ENCODE measurements around the gene DNAJC25. TPM values are rescaled to one million over a fixed set of nuclear protein-coding genes. Genes with fewer than 3 reads are reported as not detected.

The DNAJC25 gene
- total and polyA plus RNA-seq, 2 of the 13 experiments (the other 11 are each of a cell fraction or from before 2014, with no cell fraction given), result 5.7 to 10.2 TPM

GRCh38 chr9:111631214-111631971 lies at the start of gene DNAJC25 (continued):
- no peak for TF ChIP-seq CCAR2 (optimal IDR thresholded peaks at IDR 0.05; ENCODE audit: low read depth, low read length)
- no peak for TF ChIP-seq ZNF546 (CRISPR knock-in tag; conservative IDR thresholded peaks at IDR 0.05)
- peak; percentile 73; the same call in 1 of the 2 replicates for TF ChIP-seq THRA (CRISPR knock-in tag; IDR thresholded peaks at IDR 0.05; ENCODE audit: borderline replicate concordance)
- no peak for TF ChIP-seq ELF4 (CRISPR knock-in tag; IDR thresholded peaks at IDR 0.05; ENCODE audit: borderline replicate concordance)
- no peak for TF ChIP-seq TFE3 (CRISPR knock-in tag; IDR thresholded peaks at IDR 0.05)
- peak; percentile 75; the same call in 1 of the 2 replicates for TF ChIP-seq ZNF343 (CRISPR knock-in tag; IDR thresholded peaks at IDR 0.05)
- TF ChIP-seq RARA (CRISPR knock-in tag; IDR thresholded peaks at IDR 0.05), result no peak
- TF ChIP-seq HNF4G (IDR thresholded peaks at IDR 0.05; ENCODE audit: borderline replicate concordance, low read depth, low read length), result no peak; the same call in 1 of the 2 replicates
- TF ChIP-seq HNF4G (CRISPR knock-in tag; IDR thresholded peaks at IDR 0.05; ENCODE audit: borderline replicate concordance, low read depth), result 0 out of 2 replicates have a peak, but pooled peaks have one; percentile 5
- TF ChIP-seq GMEB1 (CRISPR knock-in tag; IDR thresholded peaks at IDR 0.05; ENCODE audit: borderline replicate concordance), result peak; percentile 81
- TF ChIP-seq PLSCR1 (CRISPR knock-in tag; IDR thresholded peaks at IDR 0.05; ENCODE audit: borderline replicate concordance), result no peak
- TF ChIP-seq CHD2 (IDR thresholded peaks at IDR 0.05; ENCODE audit: low read depth, low read length), result peak; percentile 47; the same call in 1 of the 2 replicates
- peak; percentile 62; the same call in 1 of the 2 replicates for TF ChIP-seq SRY (CRISPR knock-in tag; IDR thresholded peaks at IDR 0.05)
- TF ChIP-seq NFKBIZ (CRISPR knock-in tag; IDR thresholded peaks at IDR 0.05), result peak; percentile 72; the same call in 1 of the 2 replicates
- no peak for TF ChIP-seq BRCA1 (CRISPR knock-in tag; IDR thresholded peaks at IDR 0.05)
- TF ChIP-seq ZNF251 (CRISPR knock-in tag; IDR thresholded peaks at IDR 0.05), result no peak
- no peak for TF ChIP-seq IRX3 (CRISPR knock-in tag; IDR thresholded peaks at IDR 0.05; ENCODE audit: borderline replicate concordance, low read depth)
- no peak for TF ChIP-seq ZNF609 (CRISPR knock-in tag; IDR thresholded peaks at IDR 0.05; ENCODE audit: borderline replicate concordance)
- no peak for TF ChIP-seq SIN3B (IDR thresholded peaks at IDR 0.05; ENCODE audit: low read length)

All from HepG2 (cell line).